SK-N-SH treated with all-trans-retinoic acid at 6 μM for 48 hours (cell line): ENCODE measurements around the gene ZSWIM9.

Source experiments
- ARNTL ChIP-seq: fragments of 450-650 bp; formaldehyde crosslinking; IDR thresholded peaks from 2 replicates; pipeline ENCODE4 v1.5.0; 2020; ENCODE audit warnings: low read depth, mild to moderate bottlenecking, moderate library complexity, borderline replicate concordance
- BACH2 ChIP-seq: fragments of 250-450 bp; sonication (Bioruptor Pico); IDR thresholded peaks from 2 replicates; pipeline ENCODE4 v1.9.0; 2021; ENCODE audit warnings: mild to moderate bottlenecking, borderline replicate concordance
- GLIS3 ChIP-seq: fragments of 250-450 bp; sonication (Bioruptor Pico); IDR thresholded peaks from 2 replicates; pipeline ENCODE4 v1.5.0; 2020; ENCODE audit warnings: mild to moderate bottlenecking, moderate library complexity
- OSR1 ChIP-seq: fragments of 250-450 bp; sonication (Bioruptor Pico); IDR thresholded peaks from 2 replicates; pipeline ENCODE4 v1.8.0; 2022; ENCODE audit warnings: moderate library complexity, mild to moderate bottlenecking, inconsistent platforms
- PATZ1 ChIP-seq: fragments of 250-450 bp; sonication (Bioruptor Pico); IDR thresholded peaks from 2 replicates; pipeline ENCODE4 v1.8.0; 2020; ENCODE audit warnings: mild to moderate bottlenecking, moderate library complexity, borderline replicate concordance
- RARB ChIP-seq: fragments of 250-450 bp; sonication (Bioruptor Pico); IDR thresholded peaks from 2 replicates; pipeline ENCODE4 v1.8.0; 2021; ENCODE audit warnings: mild to moderate bottlenecking, moderate library complexity
- SNAI2 ChIP-seq: fragments of 250-450 bp; sonication (Bioruptor Pico); IDR thresholded peaks from 2 replicates; pipeline ENCODE4 v1.5.0; 2020; ENCODE audit warnings: mild to moderate bottlenecking, moderate library complexity
- TCF4 ChIP-seq: fragments of 250-450 bp; sonication (Bioruptor Pico); IDR thresholded peaks from 2 replicates; pipeline ENCODE4 v1.8.0; 2021; ENCODE audit warnings: mild to moderate bottlenecking, moderate library complexity, borderline replicate concordance
- TOX ChIP-seq: fragments of 250-450 bp; sonication (Bioruptor Pico); IDR thresholded peaks from 2 replicates; pipeline ENCODE4 v1.8.0; 2021; ENCODE audit warnings: mild to moderate bottlenecking, moderate library complexity, borderline replicate concordance
- ZFP30 ChIP-seq: fragments of 450-650 bp; formaldehyde crosslinking; IDR thresholded peaks from 2 replicates; pipeline ENCODE4 v1.5.0; 2022; ENCODE audit warnings: mild to moderate bottlenecking, moderate library complexity
- ZNF70 ChIP-seq: fragments of 450-650 bp; formaldehyde crosslinking; IDR thresholded peaks from 2 replicates; pipeline ENCODE4 v1.5.0; 2020; ENCODE audit warnings: mild to moderate bottlenecking, moderate library complexity
- ZNF8 ChIP-seq: fragments of 450-650 bp; formaldehyde crosslinking; IDR thresholded peaks from 2 replicates; pipeline ENCODE4 v1.5.0; 2020; ENCODE audit warnings: mild to moderate bottlenecking, moderate library complexity

- TF ChIP-seq ARNTL (CRISPR knock-in tag), result no peak
- TF ChIP-seq ZFP30, result no peak
- no peak for TF ChIP-seq ZNF8 (CRISPR knock-in tag)
- no peak for TF ChIP-seq RARB (CRISPR knock-in tag)
- TF ChIP-seq TCF4 (CRISPR knock-in tag), result no peak
- TF ChIP-seq PATZ1 (CRISPR knock-in tag), result no peak
- TF ChIP-seq ZNF70 (CRISPR knock-in tag), result no peak
- no peak for TF ChIP-seq OSR1 (CRISPR knock-in tag)
- no peak for TF ChIP-seq SNAI2 (CRISPR knock-in tag)
- no peak for TF ChIP-seq BACH2 (CRISPR knock-in tag)
- no peak for TF ChIP-seq GLIS3 (CRISPR knock-in tag)
- TF ChIP-seq TOX, result no peak
Measured at GRCh38 chr19:48194844-48195830, 24.7 kb downstream of the ZSWIM9 start.
